ENCODE data around the gene MTSS2. TPM values are rescaled to one million over a fixed set of nuclear protein-coding genes. Genes with fewer than 3 reads are reported as not detected.

Gene MTSS2
- total RNA-seq, 1 experiment from 2014 or later = 52.0 TPM

DNA sequence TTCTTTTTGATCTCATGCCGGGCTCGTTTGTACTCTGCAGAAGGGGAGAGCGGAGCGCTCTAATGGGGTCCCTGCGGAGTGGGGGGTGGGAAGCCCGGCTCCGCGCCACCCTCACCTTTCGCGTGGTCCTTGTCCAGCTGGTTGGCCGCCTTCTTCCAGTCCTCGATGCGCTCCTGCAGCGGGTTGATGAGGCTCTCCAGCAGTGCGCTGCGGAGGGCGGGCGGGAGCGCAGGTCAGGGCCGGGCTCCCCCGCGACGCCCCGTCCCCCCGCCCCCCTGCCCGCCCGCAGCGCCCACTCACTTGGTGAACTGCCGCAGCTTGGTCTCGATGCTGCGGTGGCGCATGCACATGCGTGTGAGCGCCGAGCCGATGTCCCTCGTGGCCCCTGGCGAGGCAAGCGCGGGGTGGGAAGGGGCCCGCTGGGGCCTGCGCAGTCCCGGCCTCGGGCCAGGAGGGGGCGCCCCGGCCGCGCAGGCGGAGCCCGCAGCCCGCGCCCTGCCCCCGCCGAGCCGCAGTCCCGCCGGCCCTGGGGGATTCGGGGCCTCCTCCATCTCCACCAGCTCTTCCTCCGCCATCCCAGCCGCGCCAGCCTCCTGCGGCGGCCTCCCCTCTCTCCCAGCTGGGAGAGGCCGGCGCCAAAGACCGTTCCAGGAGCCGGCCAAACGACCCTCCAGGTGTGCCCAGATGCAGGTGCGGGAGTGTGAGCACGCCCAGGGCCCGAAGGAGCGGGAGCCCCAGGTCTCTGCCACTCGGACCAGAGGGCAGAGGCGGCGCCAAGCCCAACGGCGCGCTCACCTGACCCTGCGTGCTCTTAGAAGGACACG, 6.0 kb downstream of the MTSS2 start:
- H4K20me1 ChIP-seq (ENCODE audit: insufficient read depth) = peaks cover 30% of the 10 kb centered on the region
- H3K27ac ChIP-seq = no peak overlapping the region
- DNase-seq = no peak
- BruUV-seq (replicated peaks) = no TSS peak
- H3K4me1 ChIP-seq (replicated peaks; ENCODE audit: insufficient read depth) = peaks cover 14% of the 10 kb centered on the region
- ChIA-PET CTCF (no interaction called here), POLR2A (ENCODE audit: unreplicated experiment) (no interaction called here)
- no peaks in the 10 kb centered on the region; the same call in 1 of the 2 replicates for H3K36me3 ChIP-seq (ENCODE audit: low read depth)
- TF ChIP-seq CTCF (conservative IDR thresholded peaks at IDR 0.05) (no peak), EZH2 (IDR thresholded peaks at IDR 0.05; ENCODE audit: low read depth) (no peak)
- no peaks in the 10 kb centered on the region for H3K9me2 ChIP-seq (ENCODE audit: insufficient read depth)
- H3K4me3 ChIP-seq = no peak overlapping the region
- H2AFZ ChIP-seq = no peak overlapping the region
- no peaks in the 10 kb centered on the region for H3F3A ChIP-seq (ENCODE audit: insufficient read depth, low read depth)
- peaks cover 43% of the 10 kb centered on the region for H3K79me2 ChIP-seq (ENCODE audit: low read depth)
- no peaks in the 10 kb centered on the region for H3K27me3 ChIP-seq (ENCODE audit: insufficient read depth, low read depth)
- intact Hi-C loops (cut with micrococcal nuclease; ENCODE audit: unreplicated experiment) = no loop called here
- H3K9me3 ChIP-seq (ENCODE audit: insufficient read depth, low read depth) = no peaks in the 10 kb centered on the region
- H3K4me2 ChIP-seq = no peak overlapping the region

- POLR2A ChIA-PET (ENCODE audit: unreplicated experiment) = no interaction called here
- Histone ChIP-seq H3F3A (ENCODE audit: insufficient read depth, low read depth) (no peaks in the 10 kb centered on the region), H3K4me2 (no peak overlapping the region), H3K27ac (no peak overlapping the region), H3K36me3 (ENCODE audit: low read depth) (no peaks in the 10 kb centered on the region; the same call in 1 of the 2 replicates), H3K9me2 (ENCODE audit: insufficient read depth) (no peaks in the 10 kb centered on the region), H3K27me3 (ENCODE audit: insufficient read depth, low read depth) (no peaks in the 10 kb centered on the region), H3K9me3 (ENCODE audit: insufficient read depth, low read depth) (no peaks in the 10 kb centered on the region), H3K79me2 (ENCODE audit: low read depth) (peaks cover 35% of the 10 kb centered on the region), H2AFZ (no peak overlapping the region), H4K20me1 (ENCODE audit: insufficient read depth) (peaks cover 30% of the 10 kb centered on the region), H3K4me1 (replicated peaks; ENCODE audit: insufficient read depth) (peaks cover 6% of the 10 kb centered on the region; the same call in 1 of the 2 replicates), H3K4me3 (no peak overlapping the region)
- no peak for TF ChIP-seq CTCF (conservative IDR thresholded peaks at IDR 0.05)
- no peak for TF ChIP-seq EZH2 (IDR thresholded peaks at IDR 0.05; ENCODE audit: low read depth)
- intact Hi-C loops (cut with micrococcal nuclease; ENCODE audit: unreplicated experiment) = no loop called here
- no TSS peak for BruUV-seq (replicated peaks)
- DNase-seq = no peak
- CTCF ChIA-PET = no interaction called here
These were observed 6.8 kb downstream of the MTSS2 start for GRCh38 chr16:70678898-70679670.

- Histone ChIP-seq H3K9me2 (ENCODE audit: insufficient read depth) (no peaks in the 10 kb centered on the region), H3K79me2 (ENCODE audit: low read depth) (peaks cover 27% of the 10 kb centered on the region), H3K4me2 (no peak overlapping the region), H3K27me3 (ENCODE audit: insufficient read depth, low read depth) (no peaks in the 10 kb centered on the region), H3K4me1 (replicated peaks; ENCODE audit: insufficient read depth) (no peaks in the 10 kb centered on the region), H3K9me3 (ENCODE audit: insufficient read depth, low read depth) (no peaks in the 10 kb centered on the region), H2AFZ (no peak overlapping the region), H4K20me1 (ENCODE audit: insufficient read depth) (peaks cover 24% of the 10 kb centered on the region), H3K4me3 (no peak overlapping the region), H3F3A (ENCODE audit: insufficient read depth, low read depth) (0 out of 2 replicates have a peak, but pooled peaks cover 4% of the 10 kb centered on the region), H3K27ac (no peak overlapping the region), H3K36me3 (ENCODE audit: low read depth) (peaks cover 5% of the 10 kb centered on the region)
- no TSS peak for BruUV-seq (replicated peaks)
- no peak for DNase-seq
- CTCF ChIA-PET = no interaction called here
- POLR2A ChIA-PET (ENCODE audit: unreplicated experiment) = no interaction called here
- intact Hi-C loops (cut with micrococcal nuclease; ENCODE audit: unreplicated experiment) = no loop called here
- TF ChIP-seq EZH2 (IDR thresholded peaks at IDR 0.05; ENCODE audit: low read depth) (no peak), CTCF (conservative IDR thresholded peaks at IDR 0.05) (no peak)
These were observed 7.5 kb downstream of the MTSS2 start for GRCh38 chr16:70678121-70678897.

Data from PC-9 (cell line).